ENCODE measurements around the gene UNKL. TPM values are rescaled to one million over a fixed set of nuclear protein-coding genes. Genes with fewer than 3 reads are reported as not detected.
A peak's percentile ranks its signal among the peaks of the same experiment; 100 is the strongest.

UNKL gene
- total and polyA plus RNA-seq, 2 of the 8 experiments (the other 6 are each of a cell fraction or from before 2014, with no cell fraction given), result 25.1 to 31.8 TPM

- Histone ChIP-seq H3K4me1 (replicated peaks in 1 of 4; ENCODE audit: control insufficient read depth in 3 of 4, insufficient read depth in 4 of 4, low read length in 3 of 4) (peaks cover 0 to 16% (median 10%) of the 10 kb centered on the region in 4 experiments; a peak in 5 of 7 replicates), H3K23ac (ENCODE audit: insufficient read length) (no peak overlapping the region), H2BK5ac (ENCODE audit: low read depth, low read length) (0 out of 2 replicates have a peak overlapping the region, but pooled peaks have one; percentile 75), H3K79me2 (ENCODE audit: control insufficient read depth in 1 of 2, insufficient read depth in 2 of 2, low read length in 2 of 2) (peaks cover 4 to 19% of the 10 kb centered on the region in 2 experiments; a peak in 2 of 4 replicates), H2BK20ac (ENCODE audit: low read length) (no peak overlapping the region), H4K20me1 (replicated peaks in 1 of 2; ENCODE audit: control insufficient read depth in 1 of 2, insufficient read depth in 2 of 2, low read length in 2 of 2) (peaks cover 3 to 23% of the 10 kb centered on the region in 2 experiments), H3K9me3 (ENCODE audit: insufficient read depth in 2 of 2, low read depth in 1 of 2, low read length in 1 of 2) (no peaks in the 10 kb centered on the region), H2BK120ac (replicated peaks; ENCODE audit: low read depth, low read length) (no peak overlapping the region), H2AK5ac (ENCODE audit: low read depth, low read length) (no peak overlapping the region), H3K79me1 (ENCODE audit: low read depth, low read length) (peaks cover 9% of the 10 kb centered on the region), H3K36me3 (ENCODE audit: control insufficient read depth in 2 of 4, insufficient read depth in 4 of 4, low read length in 3 of 4) (peaks cover 0 to 6% (median 0%) of the 10 kb centered on the region in 4 experiments; a peak in 1 of 8 replicates), H3K9ac (replicated peaks in 1 of 4; ENCODE audit: extremely low read depth in 1 of 4, low read depth in 3 of 4, low read length in 3 of 4) (peak overlapping the region in 3 of 4 experiments; percentile 65 to 78 (median 66); a peak in 3 of 7 replicates), H4K5ac (ENCODE audit: insufficient read length, low read depth, low read length) (no peak overlapping the region), H2BK12ac (ENCODE audit: low read depth, low read length) (peak overlapping the region; percentile 12; the same call in 1 of the 2 replicates), H3K4me2 (ENCODE audit: insufficient read depth in 1 of 2, low read depth in 2 of 2, low read length in 2 of 2) (peak overlapping the region; percentile 94 to 95), H3K4ac (replicated peaks; ENCODE audit: insufficient read length, low read depth, low read length) (no peak overlapping the region), H3K14ac (ENCODE audit: insufficient read length) (no peak overlapping the region), H3K27ac (ENCODE audit: low read depth, low read length) (no peak overlapping the region), H2AFZ (ENCODE audit: low read length) (no peak overlapping the region), H2BK15ac (ENCODE audit: low read length) (no peak overlapping the region), H4K91ac (replicated peaks; ENCODE audit: insufficient read length, low read length) (no peak overlapping the region), H3K27me3 (replicated peaks in 1 of 4; ENCODE audit: control insufficient read depth in 3 of 4, extremely low read depth in 1 of 4, insufficient read depth in 3 of 4, low read length in 3 of 4) (no peaks in the 10 kb centered on the region), H3K18ac (ENCODE audit: extremely low read depth, low read length) (no peak overlapping the region; the same call in 1 of the 2 replicates), H3K23me2 (ENCODE audit: low read depth, low read length) (peaks cover 12% of the 10 kb centered on the region), H4K8ac (ENCODE audit: extremely low read depth, insufficient read depth, low read length) (peak overlapping the region; percentile 88), H3K4me3 (ENCODE audit: extremely low read depth in 1 of 4, insufficient read depth in 2 of 4, low read depth in 3 of 4, low read length in 4 of 4) (peak overlapping the region; percentile 63 to 73 (median 70); a peak in 7 of 8 replicates), H3K56ac (replicated peaks; ENCODE audit: insufficient read length, low read depth, low read length) (no peak overlapping the region)
- no peak for DNase-seq (ENCODE audit: low read depth in 1 of 2, low spot score in 2 of 2)
- POLR2A ChIA-PET (ENCODE audit: partially characterized antibody), result interaction anchor here (0.6 to 4.8 kb wide), 17 partner anchors 9 to 246 kb away, joined by 3 to 44 read pairs (median 4); partner anchors contain the start of genes BAIAP3 and TELO2
- 66% methylated on average over 19 of the region's 25 CpGs; no CpG with 5 or more reads in 1 of the 2 experiments for WGBS, 2 experiments (ENCODE audit: extremely low coverage in 1 of 2, insufficient coverage in 1 of 2, insufficient read length in 1 of 2, insufficient replicate concordance in 2 of 2, low coverage in 1 of 2, low lambda C conversion rate in 2 of 2, missing lambda C conversion rate in 1 of 2)
- FAIRE-seq, result no peak
- CTCF ChIA-PET (ENCODE audit: partially characterized antibody), result interaction anchor here (0.5 to 6.8 kb wide), 12 partner anchors 9 to 345 kb away, joined by 3 to 59 read pairs (median 3); no protein-coding TSS in a partner anchor
- TF ChIP-seq CBX8 (IDR thresholded peaks at IDR 0.05; ENCODE audit: borderline replicate concordance, low read depth, low read length), result no peak
- no peak for TF ChIP-seq SUZ12 (IDR thresholded peaks at IDR 0.05; ENCODE audit: low read length)
- no peak for TF ChIP-seq ZNF274 (IDR thresholded peaks at IDR 0.05; ENCODE audit: borderline replicate concordance, extremely low read depth, low read length)
- TF ChIP-seq TBP (IDR thresholded peaks at IDR 0.05; ENCODE audit: low read depth, low read length), result no peak
Observed at GRCh38 chr16:1378087-1378803, 36.3 kb downstream of the UNKL start.
